Testis (tissue), 3 donors: ENCODE results near the gene FAM3C. TPM values are rescaled to one million over a fixed set of nuclear protein-coding genes. Genes with fewer than 3 reads are reported as not detected.
"Not testable (repeated sequence)": the region's sequence is repeated elsewhere in the genome, so short reads cannot be mapped to it uniquely, and the experiment has no call there.

ENCODE experiments used
- DNase-seq: peaks from one replicate; pipeline ENCODE4 v3.0.0-alpha.2; 2019
- H3K27ac ChIP-seq, 2 donors: fragments of 200-600 bp; sonication (generic); one replicate each; pipeline ENCODE4 v1.5.1; 2019
- H3K27me3 ChIP-seq: fragments of 200-600 bp; sonication (generic); one replicate; pipeline ENCODE4 v1.5.1; 2019
- H3K36me3 ChIP-seq: fragments of 200-600 bp; sonication (generic); one replicate; pipeline ENCODE4 v1.5.1; 2017; ENCODE audit warnings: low read depth; ENCODE audit errors: missing control alignments
- H3K4me1 ChIP-seq: fragments of 200-600 bp; sonication (generic); one replicate; pipeline ENCODE4 v1.5.1; 2019
- H3K4me3 ChIP-seq, 2 donors: fragments of 200-600 bp; sonication (generic); one replicate each; pipeline ENCODE4 v1.5.1; 2017 to 2019
- H3K9me3 ChIP-seq: fragments of 200-600 bp; sonication (generic); one replicate; pipeline ENCODE4 v1.5.1; 2017
- POLR2A ChIP-seq: fragments of 450-650 bp; IDR thresholded peaks from one replicate; pipeline ENCODE4 v1.6.1; 2017; ENCODE audit warnings: antibody characterized with exemption, mild to moderate bottlenecking, moderate library complexity
- WGBS, 2 donors: methylation state at CpG; one replicate each; pipeline ENCODE4 v1.1.5; 2018; 5-methylcytosine and 5-hydroxymethylcytosine counted together
- intact Hi-C: fragments of 100-400 bp; cut with DNase I; formaldehyde crosslinking; loops from one replicate; pipeline ENCODE4 v1.15.1; 2023; ENCODE audit warnings: low total_unique reads
- polyA plus RNA-seq: library from polyadenylated mRNA; stranded (reverse); fragments of 350-450 nt; fragmentation: Illumina TruSeq; extraction: RNeasy Lipid Tissue Mini Kit (QIAGEN cat#74804); gene quantifications from one replicate; pipeline ENCODE4 v1.2.3, GENCODE V29; 2014; ENCODE audit warnings: low read depth, low replicate concordance; ENCODE audit not compliant: insufficient read depth
- total RNA-seq, 2 donors: library from RNA; depleted of rRNA; stranded (reverse); fragments of >200 nt; gene quantifications; one replicate each; pipeline ENCODE4 v1.2.3, GENCODE V29; 2016
- TF ChIP-seq, protein P1 (sequence below), 3 experiments: fragments of 450-650 bp in 2 of 3; fragments of 200-600 bp in 1 of 3; sonication (generic) in 1 of 3; IDR thresholded peaks; one replicate each; pipeline ENCODE4 v1.5.1; 2016 to 2019; ENCODE audit warnings: antibody characterized with exemption in 3 of 3, mild to moderate bottlenecking in 2 of 3, moderate library complexity in 1 of 3

The FAM3C gene
- total and polyA plus RNA-seq, 3 donors from 2014 or later = 31.8 to 50.7 (median 35.9) TPM

GRCh38 chr7:121428855-121429489 lies 32.9 kb upstream of the FAM3C start:
- Histone ChIP-seq H3K36me3 (no peaks in the 10 kb centered on the region), H3K27ac (no peak overlapping the region), H3K27me3 (no peaks in the 10 kb centered on the region), H3K9me3 (no peaks in the 10 kb centered on the region), H3K4me3 (no peak overlapping the region), H3K4me1 (no peaks in the 10 kb centered on the region)
- DNase-seq = no peak
- WGBS, 2 donors = 73 to 83% methylated on average over 4 of the region's 4 CpGs
- intact Hi-C loops = no loop called here
- no peak for TF ChIP-seq POLR2A
- TF ChIP-seq, protein P1, sequence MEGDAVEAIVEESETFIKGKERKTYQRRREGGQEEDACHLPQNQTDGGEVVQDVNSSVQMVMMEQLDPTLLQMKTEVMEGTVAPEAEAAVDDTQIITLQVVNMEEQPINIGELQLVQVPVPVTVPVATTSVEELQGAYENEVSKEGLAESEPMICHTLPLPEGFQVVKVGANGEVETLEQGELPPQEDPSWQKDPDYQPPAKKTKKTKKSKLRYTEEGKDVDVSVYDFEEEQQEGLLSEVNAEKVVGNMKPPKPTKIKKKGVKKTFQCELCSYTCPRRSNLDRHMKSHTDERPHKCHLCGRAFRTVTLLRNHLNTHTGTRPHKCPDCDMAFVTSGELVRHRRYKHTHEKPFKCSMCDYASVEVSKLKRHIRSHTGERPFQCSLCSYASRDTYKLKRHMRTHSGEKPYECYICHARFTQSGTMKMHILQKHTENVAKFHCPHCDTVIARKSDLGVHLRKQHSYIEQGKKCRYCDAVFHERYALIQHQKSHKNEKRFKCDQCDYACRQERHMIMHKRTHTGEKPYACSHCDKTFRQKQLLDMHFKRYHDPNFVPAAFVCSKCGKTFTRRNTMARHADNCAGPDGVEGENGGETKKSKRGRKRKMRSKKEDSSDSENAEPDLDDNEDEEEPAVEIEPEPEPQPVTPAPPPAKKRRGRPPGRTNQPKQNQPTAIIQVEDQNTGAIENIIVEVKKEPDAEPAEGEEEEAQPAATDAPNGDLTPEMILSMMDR (IDR thresholded peaks at IDR 0.05) = no peak

GRCh38 chr7:121421743-121422142 lies 25.6 kb upstream of the FAM3C start:
- H3K36me3 ChIP-seq, H3K4me3 ChIP-seq, H3K4me1 ChIP-seq, DNase-seq, H3K27ac ChIP-seq, intact Hi-C loops, H3K9me3 ChIP-seq, H3K27me3 ChIP-seq: not testable (repeated sequence)
- 65% methylated on average over 17 of the region's 17 CpGs; no CpG with 5 or more reads in 1 of the 2 donors for WGBS, 2 donors

DNA sequence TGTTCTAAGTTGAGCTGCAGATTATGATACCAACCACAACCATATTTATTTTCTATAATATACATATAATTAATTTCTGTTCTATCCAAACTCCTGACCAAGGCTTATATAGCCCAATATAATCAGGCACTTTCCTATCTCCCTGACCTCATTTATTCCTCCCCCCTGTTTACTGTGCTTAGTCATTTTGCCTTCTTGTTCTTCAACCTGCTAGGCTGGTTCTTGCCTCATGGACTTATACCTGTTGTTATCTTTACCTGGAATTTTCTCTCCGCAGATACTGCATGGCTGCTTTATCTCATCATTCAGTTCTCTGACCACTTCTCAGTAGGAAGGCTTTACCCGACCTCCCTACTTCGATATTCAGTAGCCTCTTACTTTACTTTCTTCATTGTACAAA lies 24.9 kb upstream of the FAM3C start:
- H3K4me1 ChIP-seq = no peaks in the 10 kb centered on the region
- no peak for DNase-seq
- no peaks in the 10 kb centered on the region for H3K36me3 ChIP-seq
- no peaks in the 10 kb centered on the region for H3K9me3 ChIP-seq
- 51 to 62% methylated on average over 3 of the region's 3 CpGs for WGBS, 2 donors
- H3K4me3 ChIP-seq = no peak overlapping the region
- no peak overlapping the region for H3K27ac ChIP-seq
- intact Hi-C loops = no loop called here
- no peaks in the 10 kb centered on the region for H3K27me3 ChIP-seq
- no peak for TF ChIP-seq POLR2A
- TF ChIP-seq, protein P1 (IDR thresholded peaks at IDR 0.05) = no peak

DNA sequence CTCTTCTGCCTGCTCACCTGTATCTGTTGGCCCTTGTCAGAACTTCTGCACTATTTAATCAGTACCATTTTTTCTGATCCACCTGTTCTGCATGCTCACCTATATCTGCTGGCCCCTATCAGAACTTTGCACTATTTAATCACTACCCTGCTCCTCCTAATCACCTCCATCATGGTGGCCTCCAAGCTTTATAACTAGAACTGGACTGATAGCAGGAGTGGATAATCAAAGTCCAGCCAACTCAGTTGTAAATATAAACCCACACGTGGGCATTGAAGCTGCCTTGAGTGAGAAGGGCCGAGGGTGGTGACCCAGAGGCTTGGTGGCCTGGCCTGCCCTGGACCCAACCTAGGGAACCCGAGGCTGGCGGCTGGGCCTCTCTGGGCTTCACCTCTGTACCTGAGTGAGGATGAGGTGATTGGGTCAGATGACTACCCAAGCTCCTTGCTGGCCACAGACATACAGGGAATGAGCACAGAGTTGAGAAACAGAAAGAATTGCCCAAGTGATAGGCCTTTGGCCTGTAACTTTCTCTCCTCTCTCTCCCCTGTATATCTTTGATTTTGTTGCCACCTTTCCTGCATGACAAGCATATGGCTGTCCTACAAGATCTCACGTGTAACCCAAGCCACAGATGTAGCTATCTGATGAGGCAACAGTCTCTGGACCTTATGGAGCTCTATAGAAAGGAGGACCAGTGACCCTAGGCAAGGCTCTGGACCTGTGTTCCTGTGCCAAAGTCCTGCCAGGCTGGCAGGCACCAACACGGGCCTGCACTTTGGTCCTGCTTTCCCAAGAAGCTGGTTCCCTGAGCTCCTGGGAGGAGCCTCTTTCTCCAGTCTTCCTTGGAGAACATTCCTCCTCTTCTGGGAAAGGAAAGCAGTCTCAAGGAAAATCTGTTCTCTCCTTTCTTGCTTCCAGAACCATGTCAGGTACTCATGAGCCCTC lies 23.4 kb upstream of the FAM3C start:
- WGBS, 2 donors = 66 to 78% methylated on average over 6 of the region's 6 CpGs

DNA sequence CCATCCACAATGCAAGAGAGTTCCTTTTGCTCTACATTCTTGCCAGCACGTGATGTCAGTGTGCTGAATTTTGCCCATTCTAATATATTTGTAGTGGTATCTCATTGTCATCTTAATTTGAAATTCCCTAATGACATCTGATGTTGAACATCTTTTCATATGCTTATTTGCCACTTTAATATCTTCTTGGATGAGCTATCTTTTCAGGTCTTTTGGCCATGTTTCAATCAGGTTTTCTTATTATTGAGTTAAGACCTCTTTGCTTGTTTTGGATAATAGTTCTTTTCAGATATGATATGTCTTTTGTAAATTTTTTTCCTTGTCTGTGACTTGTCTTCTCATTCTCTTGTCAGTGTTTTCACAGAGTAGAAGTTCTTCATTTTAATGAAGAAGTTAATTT lies 20.4 kb upstream of the FAM3C start:
- no peaks in the 10 kb centered on the region for H3K9me3 ChIP-seq
- TF ChIP-seq POLR2A = no peak
- TF ChIP-seq, protein P1 (IDR thresholded peaks at IDR 0.05) = no peak
- WGBS, 2 donors = 75 to 93% methylated on average over 1 of the region's 1 CpG

More for the DNA sequence above, 23.4 kb upstream of the FAM3C start:
- H3K4me1 ChIP-seq = no peaks in the 10 kb centered on the region
- H3K27ac ChIP-seq = no peak overlapping the region
- TF ChIP-seq, protein P1 (IDR thresholded peaks at IDR 0.05) = no peak
- no peak for TF ChIP-seq POLR2A
- no peaks in the 10 kb centered on the region for H3K9me3 ChIP-seq
- H3K36me3 ChIP-seq = no peaks in the 10 kb centered on the region
- H3K27me3 ChIP-seq = no peaks in the 10 kb centered on the region
- intact Hi-C loops = no loop called here
- no peak for DNase-seq
- no peak overlapping the region for H3K4me3 ChIP-seq

More for the DNA sequence above, 20.4 kb upstream of the FAM3C start:
- no peak overlapping the region for H3K27ac ChIP-seq
- DNase-seq = no peak
- intact Hi-C loops = no loop called here
- no peaks in the 10 kb centered on the region for H3K36me3 ChIP-seq
- no peaks in the 10 kb centered on the region for H3K27me3 ChIP-seq
- no peaks in the 10 kb centered on the region for H3K4me1 ChIP-seq
- no peak overlapping the region for H3K4me3 ChIP-seq
